Measurements from ENCODE around the gene PABPN1.

Gene PABPN1, protein sequence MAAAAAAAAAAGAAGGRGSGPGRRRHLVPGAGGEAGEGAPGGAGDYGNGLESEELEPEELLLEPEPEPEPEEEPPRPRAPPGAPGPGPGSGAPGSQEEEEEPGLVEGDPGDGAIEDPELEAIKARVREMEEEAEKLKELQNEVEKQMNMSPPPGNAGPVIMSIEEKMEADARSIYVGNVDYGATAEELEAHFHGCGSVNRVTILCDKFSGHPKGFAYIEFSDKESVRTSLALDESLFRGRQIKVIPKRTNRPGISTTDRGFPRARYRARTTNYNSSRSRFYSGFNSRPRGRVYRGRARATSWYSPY

GRCh38 chr14:23320584-23321571, at the start of gene PABPN1:
Gene PABPN1, plus strand, starts transcription at chr14:23321457. Its CDS starts 13 bp downstream, at chr14:23321470.
- DNase-seq: peak; percentile 100

- no peak for DNase-seq
These were observed 45.8 kb upstream of the PABPN1 start for GRCh38 chr14:23275412-23275811.

DNA sequence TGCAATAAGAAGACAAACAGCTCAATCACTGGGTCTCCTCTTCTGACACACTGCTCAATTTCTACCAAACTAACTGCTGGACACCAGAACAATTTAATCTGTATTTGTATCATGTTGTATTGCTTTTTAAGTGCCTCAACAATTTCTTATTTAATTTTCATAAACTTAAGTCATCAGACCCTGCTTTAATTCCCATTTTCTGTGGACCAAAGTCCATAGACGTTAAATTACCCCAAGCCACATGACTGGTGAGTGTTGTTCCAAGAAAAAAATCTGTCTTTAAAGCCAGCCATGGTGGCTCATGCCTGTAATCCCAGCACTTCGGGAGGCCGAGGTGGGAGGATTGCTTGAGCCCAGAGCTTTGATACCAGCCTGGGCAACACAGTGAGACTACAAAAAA, 44.1 kb upstream of the PABPN1 start:
- DNase-seq: no peak

DNA sequence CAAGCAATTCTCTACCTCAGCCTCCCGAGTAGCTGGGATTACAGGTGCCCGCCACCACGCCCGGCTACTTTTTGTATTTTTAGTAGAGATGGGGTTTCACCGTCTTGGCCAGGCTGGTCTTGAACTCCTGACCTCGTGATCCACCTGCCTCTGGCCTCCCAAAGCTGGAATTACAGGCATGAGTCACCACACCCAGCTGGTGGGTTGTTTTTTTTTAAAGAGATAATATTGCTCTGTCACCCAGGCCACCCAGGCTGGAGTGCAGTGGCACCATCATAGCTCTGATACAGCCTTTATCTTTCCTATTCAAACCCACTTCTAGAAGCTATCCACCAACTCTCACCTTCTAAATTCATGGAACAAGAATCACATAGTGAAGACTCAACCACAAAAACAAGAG, 43.3 kb upstream of the PABPN1 start:
- DNase-seq: peak; percentile 61

GRCh38 chr14:23281247-23281646, 40.0 kb upstream of the PABPN1 start:
- DNase-seq: no peak

GRCh38 chr14:23284654-23285529, 36.4 kb upstream of the PABPN1 start:
- peak; percentile 57 for DNase-seq

GRCh38 chr14:23285530-23286019, 35.7 kb upstream of the PABPN1 start:
- DNase-seq: no peak

GRCh38 chr14:23286020-23286901, 35.0 kb upstream of the PABPN1 start, which contains the start of gene HOMEZ:
Gene HOMEZ, minus strand, starts transcription at chr14:23286132. Its CDS starts 180 bp downstream, at chr14:23285952.
- DNase-seq: peak; percentile 99

DNA sequence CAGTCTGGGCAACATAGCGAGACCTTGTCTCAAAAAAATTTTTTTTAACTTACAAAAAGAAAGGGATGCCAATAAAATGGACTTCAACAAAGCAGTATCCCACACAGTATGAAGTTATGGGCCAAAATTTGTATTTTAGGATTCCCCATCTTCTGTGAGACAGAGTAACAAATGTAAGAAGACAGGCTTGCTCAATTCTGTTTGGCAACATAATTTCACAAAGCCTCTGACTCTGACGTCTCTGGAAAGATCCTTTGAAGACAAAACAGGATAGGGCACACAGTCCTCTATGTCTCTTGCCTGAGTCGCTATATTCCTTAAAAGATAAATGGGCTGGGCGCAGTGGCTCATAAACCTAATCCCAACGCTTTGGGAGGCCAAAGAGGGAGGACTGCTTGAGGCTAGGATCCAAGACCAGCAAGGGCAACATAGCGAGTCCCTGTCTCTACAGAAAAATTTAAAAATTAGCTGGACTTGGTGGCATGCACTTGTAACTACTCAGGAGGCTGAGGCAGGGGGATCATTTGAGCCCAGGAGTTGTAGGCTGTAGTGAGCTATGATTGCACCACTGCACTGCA, 34.3 kb upstream of the PABPN1 start:
- peak; percentile 31 for DNase-seq

- DNase-seq: peak; percentile 88
These were observed 26.3 kb upstream of the PABPN1 start for GRCh38 chr14:23294734-23295561.

DNA sequence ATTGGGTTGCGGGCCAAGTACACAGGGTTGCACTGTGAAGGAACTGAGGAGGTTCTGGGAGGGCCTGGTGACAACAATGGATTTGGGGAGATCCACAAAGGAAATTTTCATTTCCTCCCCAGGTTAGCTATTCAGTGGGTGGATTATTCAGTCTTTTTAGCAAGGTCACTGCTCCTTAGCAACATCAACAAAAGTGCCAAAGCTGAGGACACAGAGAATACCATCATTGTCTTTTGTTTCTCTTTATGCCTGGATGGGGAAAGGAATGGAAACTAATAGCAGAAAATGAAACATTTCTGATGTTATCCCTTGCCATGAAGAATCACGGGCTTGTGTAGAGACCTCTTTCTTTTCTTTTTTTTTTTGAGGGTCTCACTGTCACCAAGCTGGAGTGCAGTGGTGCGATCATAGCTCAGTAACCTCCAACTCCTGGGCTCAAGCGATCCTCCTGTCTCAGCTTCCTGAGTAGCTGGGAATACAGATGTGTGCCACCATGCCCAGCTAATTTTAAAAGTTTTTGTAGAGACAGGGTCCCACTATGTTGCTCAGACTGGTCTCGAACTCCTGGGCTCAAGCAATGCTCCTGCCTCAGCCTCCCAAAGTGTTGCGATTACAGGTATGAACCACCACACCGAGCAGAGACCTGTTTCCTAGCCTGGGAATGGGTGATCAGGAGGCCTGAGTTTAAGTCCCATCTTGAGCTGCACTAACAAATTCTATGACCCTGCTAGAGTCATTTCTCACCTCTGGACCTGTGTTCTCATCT, 25.1 kb upstream of the PABPN1 start:
- DNase-seq: no peak

- DNase-seq: no peak
These were observed 24.2 kb upstream of the PABPN1 start for GRCh38 chr14:23297096-23297495.

GRCh38 chr14:23297611-23298277, 23.5 kb upstream of the PABPN1 start:
- peak; percentile 54 for DNase-seq

DNA sequence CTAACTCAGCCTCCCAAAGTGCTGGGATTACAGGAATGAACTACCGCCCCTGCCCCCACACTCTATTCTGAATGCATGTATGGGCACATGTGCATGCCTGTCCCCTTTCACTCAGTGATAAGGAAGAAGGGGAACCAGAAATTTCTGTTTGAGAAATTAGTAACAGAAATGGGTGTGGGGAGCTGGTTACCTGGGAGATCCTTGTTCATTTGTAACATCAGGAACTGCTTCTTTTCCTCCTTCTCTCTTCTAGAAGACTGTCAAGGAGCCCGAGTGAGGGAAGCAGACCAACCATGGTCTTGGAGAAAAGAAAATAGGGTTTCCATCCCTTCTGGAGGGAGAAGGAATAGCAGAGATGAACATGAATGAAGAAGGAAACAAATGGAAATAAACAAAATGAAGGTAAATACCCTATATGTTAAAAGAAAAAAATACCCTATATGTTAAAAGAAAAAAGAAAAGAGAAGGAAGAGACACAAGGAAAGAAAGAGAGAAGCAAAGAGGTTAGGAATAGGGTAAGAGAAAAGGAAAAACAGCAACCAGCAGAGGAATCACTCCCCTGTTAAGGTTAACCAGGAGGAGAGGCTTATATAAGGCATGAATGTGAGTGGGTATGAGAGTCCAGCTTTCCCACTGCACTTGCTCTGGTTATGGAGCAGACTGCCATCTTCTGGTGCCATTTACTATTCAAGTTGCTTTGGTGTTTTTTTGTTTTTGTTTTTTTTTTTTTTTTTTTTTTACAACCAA, 21.9 kb upstream of the PABPN1 start:
- peak; percentile 77 for DNase-seq

DNA sequence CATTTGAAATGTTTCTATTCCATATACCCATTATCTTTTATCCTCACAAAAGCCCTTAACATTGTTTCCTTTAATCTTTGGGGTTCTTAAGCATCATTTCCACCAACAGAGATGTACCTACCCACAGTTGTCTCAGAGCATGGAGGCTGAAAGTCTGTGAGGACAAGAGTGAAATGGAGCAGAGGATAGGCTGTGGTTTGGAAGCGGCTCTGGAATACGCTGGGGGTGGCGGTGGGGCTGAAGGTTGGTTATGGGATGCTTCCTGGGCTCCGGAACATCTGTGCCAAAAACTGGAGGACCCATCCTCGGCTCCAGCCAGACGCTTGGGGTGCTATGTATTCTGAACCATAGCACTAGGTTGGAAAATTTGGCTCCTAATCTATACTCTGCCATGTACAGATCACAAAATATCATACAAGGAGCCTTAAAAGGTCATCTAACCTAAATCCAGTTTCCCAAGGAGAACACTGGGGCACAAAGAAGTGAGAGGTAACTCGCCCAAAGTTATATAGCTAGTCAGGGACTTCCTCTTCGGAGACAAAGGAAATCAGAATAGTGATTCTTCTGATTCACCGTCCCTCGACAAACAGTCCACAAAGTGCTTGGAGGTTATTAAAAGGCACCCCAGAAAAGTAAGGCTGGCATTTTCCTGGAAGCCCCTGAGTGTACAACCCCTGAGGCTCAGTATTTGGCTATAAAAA, 21.1 kb upstream of the PABPN1 start:
- peak; percentile 22 for DNase-seq

- DNase-seq: peak; percentile 28
These were observed 20.5 kb upstream of the PABPN1 start for GRCh38 chr14:23300687-23301223.
